ENCODE results near the gene RCOR2. TPM values are rescaled to one million over a fixed set of nuclear protein-coding genes. Genes with fewer than 3 reads are reported as not detected.

Gene RCOR2
- total and polyA plus RNA-seq, 2 experiments from 2014 or later: 5.5 to 66.9 TPM

- no peak for TF ChIP-seq ZNF462 (CRISPR knock-in tag; IDR thresholded peaks at IDR 0.05)
- TF ChIP-seq REST (IDR thresholded peaks at IDR 0.05; ENCODE audit: unreplicated experiment): no peak
- TF ChIP-seq EZH2 (IDR thresholded peaks at IDR 0.05; ENCODE audit: low read depth, unreplicated experiment): no peak
- TF ChIP-seq CTCF (conservative IDR thresholded peaks at IDR 0.05; ENCODE audit: low read depth in 2 of 2): peak; percentile 74 to 86
- TF ChIP-seq NANOG (IDR thresholded peaks at IDR 0.05; ENCODE audit: borderline replicate concordance): no peak
- no peak for TF ChIP-seq EZH2phosphoT487 (IDR thresholded peaks at IDR 0.05; ENCODE audit: unreplicated experiment)
- peak; percentile 52 for TF ChIP-seq POLR2AphosphoS5 (IDR thresholded peaks at IDR 0.05; ENCODE audit: low read depth)
Observed at GRCh38 chr11:63915961-63916836, 765 bp downstream of the RCOR2 start (continued).

All from GM23338 (cell line).